ENCODE data around the gene CCDC124. TPM values are rescaled to one million over a fixed set of nuclear protein-coding genes. Genes with fewer than 3 reads are reported as not detected.

CCDC124 gene
- total RNA-seq, 6 experiments from 2014 or later: 86.3 to 115 (median 103) TPM

DNA sequence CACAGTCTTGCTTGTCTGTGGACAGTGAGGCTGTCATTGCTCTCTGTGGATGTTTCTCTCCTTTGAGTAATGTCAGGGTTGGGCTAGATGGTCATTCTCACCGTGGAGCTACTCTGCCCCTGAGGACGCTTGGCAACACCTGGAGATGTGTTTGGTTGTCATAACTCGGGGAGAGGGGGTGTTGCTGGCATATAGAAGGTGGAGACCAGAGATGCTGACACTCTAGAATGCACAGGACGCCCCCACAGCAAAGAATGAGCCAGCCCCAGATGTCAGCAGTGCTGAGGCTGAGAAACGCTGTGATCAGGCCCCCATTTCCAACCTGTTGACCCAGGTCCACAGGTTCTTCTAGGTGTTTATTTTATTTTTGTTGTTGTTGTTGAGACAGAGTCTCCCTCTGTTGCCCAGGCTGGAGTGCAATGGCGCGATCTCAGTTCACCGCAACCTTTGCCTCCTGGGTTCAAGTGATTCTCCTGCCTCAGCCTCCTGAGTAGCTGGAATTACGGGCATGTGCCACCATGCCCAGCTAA is 4.6 kb downstream of the CCDC124 start:
- no peak for DNase-seq
- no peaks in the 10 kb centered on the region for H3K36me3 Mint-ChIP-seq (ENCODE audit: low read depth)
- TF ChIP-seq, protein P1, sequence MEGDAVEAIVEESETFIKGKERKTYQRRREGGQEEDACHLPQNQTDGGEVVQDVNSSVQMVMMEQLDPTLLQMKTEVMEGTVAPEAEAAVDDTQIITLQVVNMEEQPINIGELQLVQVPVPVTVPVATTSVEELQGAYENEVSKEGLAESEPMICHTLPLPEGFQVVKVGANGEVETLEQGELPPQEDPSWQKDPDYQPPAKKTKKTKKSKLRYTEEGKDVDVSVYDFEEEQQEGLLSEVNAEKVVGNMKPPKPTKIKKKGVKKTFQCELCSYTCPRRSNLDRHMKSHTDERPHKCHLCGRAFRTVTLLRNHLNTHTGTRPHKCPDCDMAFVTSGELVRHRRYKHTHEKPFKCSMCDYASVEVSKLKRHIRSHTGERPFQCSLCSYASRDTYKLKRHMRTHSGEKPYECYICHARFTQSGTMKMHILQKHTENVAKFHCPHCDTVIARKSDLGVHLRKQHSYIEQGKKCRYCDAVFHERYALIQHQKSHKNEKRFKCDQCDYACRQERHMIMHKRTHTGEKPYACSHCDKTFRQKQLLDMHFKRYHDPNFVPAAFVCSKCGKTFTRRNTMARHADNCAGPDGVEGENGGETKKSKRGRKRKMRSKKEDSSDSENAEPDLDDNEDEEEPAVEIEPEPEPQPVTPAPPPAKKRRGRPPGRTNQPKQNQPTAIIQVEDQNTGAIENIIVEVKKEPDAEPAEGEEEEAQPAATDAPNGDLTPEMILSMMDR (IDR thresholded peaks at IDR 0.05): no peak
- peaks cover 9% of the 10 kb centered on the region for H3K4me1 Mint-ChIP-seq (ENCODE audit: low read depth)
- no peak overlapping the region for H3K27ac Mint-ChIP-seq
- no peaks in the 10 kb centered on the region for H3K9me3 Mint-ChIP-seq
- H3K27me3 Mint-ChIP-seq (ENCODE audit: insufficient read depth): no peaks in the 10 kb centered on the region; the same call in none of the 2 replicates
- no peak overlapping the region for H3K4me3 Mint-ChIP-seq

DNA sequence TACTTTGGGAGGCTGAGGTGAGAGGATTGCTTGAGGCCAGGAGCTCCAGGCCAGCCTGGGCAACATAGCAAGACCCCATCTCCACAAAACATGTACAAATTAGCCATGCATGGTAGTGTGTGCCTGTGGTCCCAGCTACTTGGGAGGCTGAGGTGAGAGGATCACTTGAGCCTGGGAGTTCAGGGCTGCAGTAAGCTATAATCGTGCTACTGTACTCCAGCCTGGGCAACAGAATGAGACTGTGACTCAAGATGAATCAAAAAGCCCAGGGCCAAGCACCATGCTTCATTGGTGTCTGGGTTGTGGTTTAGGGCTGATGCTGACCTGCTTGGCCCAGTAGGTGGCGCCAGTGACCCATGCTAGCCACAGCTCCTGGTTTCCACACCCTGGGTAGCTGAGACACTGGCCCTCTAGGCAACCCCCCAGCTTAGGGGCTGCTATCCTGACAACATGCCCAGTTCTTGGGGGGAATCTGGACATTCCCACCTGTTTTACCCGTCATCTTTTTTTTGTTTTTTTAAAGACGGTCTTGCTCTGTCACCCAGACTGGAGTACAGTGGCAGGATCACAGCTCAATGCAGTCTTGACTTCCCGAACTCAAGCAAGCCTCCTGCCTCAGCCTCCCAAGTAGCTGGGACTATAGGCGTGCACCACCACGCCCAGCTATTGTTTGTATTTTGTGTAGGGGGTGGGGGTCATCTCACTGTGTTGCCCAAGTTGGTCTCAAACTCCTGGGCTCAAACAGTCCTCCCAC is 5.5 kb downstream of the CCDC124 start:
- TF ChIP-seq, protein P1 (IDR thresholded peaks at IDR 0.05): peak; percentile 98
- H3K4me3 Mint-ChIP-seq: no peak overlapping the region
- H3K9me3 Mint-ChIP-seq: no peaks in the 10 kb centered on the region
- DNase-seq: peak; percentile 91
- peaks cover 8% of the 10 kb centered on the region for H3K4me1 Mint-ChIP-seq (ENCODE audit: low read depth)
- H3K27me3 Mint-ChIP-seq (ENCODE audit: insufficient read depth): no peaks in the 10 kb centered on the region; the same call in none of the 2 replicates
- peak overlapping the region; percentile 26; the same call in 1 of the 2 replicates for H3K27ac Mint-ChIP-seq
- H3K36me3 Mint-ChIP-seq (ENCODE audit: low read depth): no peaks in the 10 kb centered on the region

DNA sequence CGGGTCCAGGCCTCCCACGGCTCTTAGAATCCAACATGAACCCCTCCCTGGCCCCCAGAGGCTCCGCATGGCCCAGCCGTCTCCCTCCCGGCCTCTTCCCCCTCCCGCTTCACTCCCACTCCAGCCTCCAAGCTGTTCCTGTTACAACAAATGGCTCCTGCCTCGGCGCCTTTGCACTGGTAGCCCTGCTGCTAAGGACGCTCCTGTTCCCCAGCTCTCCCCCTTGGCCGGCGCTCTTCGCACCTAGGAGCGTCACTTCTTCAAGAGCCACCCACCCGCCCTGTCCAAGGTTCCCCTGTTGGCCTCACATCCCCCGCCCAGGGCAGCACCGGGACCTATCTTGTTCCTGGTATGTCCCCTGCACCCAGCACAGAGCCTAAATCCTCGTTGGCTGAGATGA is 9.4 kb downstream of the CCDC124 start:
- Mint-ChIP-seq H3K36me3 (ENCODE audit: low read depth) (peaks cover 5% of the 10 kb centered on the region; the same call in 1 of the 2 replicates), H3K9me3 (no peaks in the 10 kb centered on the region), H3K27me3 (ENCODE audit: insufficient read depth) (no peaks in the 10 kb centered on the region; the same call in none of the 2 replicates), H3K27ac (no peak overlapping the region), H3K4me1 (ENCODE audit: low read depth) (peaks cover 11% of the 10 kb centered on the region), H3K4me3 (no peak overlapping the region)
- DNase-seq: no peak
- TF ChIP-seq, protein P1 (IDR thresholded peaks at IDR 0.05): no peak

DNA sequence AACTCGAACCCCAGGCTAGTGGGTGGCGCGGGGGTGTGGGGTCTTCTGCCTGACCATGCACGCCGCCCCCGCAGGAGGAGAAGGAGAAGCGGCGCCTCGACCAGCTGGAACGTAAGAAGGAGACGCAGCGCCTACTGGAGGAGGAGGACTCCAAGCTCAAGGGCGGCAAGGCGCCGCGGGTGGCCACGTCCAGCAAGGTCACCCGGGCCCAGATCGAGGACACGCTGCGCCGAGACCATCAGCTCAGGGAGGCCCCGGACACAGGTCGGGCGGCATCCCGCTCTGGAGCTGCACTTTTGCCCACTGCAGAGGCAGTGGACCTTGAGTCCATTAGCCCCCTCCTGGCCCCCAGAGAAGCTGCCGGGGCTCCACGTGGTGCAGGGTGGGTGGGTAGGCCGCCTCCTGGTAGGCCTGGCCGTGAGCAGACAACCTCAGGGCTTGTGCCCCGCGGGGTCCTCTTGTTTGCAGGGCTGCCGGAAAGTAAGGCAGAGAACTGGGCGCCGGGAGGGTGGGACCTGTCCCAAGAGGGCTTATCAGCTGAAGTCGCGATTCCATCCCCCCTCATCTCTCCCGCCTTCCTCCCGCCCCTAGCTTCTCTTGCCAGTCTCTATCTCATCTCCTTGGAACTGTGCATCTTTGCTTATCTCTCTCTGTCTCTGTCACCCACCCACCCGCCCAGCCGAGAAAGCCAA is 9.9 kb downstream of the CCDC124 start:
- TF ChIP-seq, protein P1 (IDR thresholded peaks at IDR 0.05): no peak
- DNase-seq: no peak
- Mint-ChIP-seq H3K27ac (no peak overlapping the region), H3K36me3 (ENCODE audit: low read depth) (peaks cover 5% of the 10 kb centered on the region; the same call in 1 of the 2 replicates), H3K4me1 (ENCODE audit: low read depth) (peaks cover 14% of the 10 kb centered on the region), H3K9me3 (no peaks in the 10 kb centered on the region), H3K27me3 (ENCODE audit: insufficient read depth) (no peaks in the 10 kb centered on the region; the same call in none of the 2 replicates), H3K4me3 (no peak overlapping the region)

DNA sequence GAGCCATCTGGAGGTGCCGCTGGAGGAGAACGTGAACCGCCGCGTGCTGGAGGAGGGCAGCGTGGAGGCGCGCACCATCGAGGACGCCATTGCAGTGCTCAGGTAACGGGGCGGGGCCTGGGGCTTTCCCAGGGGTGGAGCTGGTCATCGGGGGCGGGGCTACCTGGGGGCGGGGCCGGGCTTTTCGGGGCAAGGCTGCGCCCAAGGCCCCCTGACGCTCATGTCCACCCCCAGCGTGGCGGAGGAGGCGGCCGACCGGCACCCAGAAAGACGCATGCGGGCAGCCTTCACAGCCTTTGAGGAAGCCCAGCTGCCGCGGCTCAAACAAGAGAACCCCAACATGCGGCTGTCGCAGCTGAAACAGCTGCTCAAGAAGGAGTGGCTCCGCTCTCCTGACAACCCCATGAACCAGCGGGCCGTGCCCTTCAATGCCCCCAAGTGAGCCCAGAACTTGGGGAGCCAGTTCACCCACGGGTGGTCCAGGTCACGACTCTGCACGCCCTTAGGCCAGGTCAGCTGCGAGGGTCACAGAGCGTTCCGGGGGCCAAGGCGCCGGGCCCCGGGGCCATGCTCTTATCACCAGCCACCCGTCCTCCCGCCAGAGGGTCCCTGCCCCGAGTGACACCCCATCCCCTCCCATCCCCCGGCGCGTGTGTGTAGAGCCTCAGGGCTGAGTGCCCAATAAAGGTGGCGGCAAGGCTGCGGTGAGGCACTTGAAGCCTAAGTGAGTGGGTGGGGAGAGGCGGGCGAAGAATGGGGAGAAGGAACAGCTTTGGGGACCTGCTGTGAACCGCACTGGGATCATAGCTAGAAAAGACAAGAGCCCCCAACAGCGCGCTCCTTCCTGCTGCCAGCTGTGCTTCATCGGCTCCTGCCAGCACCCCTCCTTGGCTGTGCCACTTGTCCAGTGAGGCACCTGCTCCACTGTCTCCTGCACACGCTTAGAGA is 10.7 kb downstream of the CCDC124 start:
- H3K36me3 Mint-ChIP-seq (ENCODE audit: low read depth): peaks cover 5% of the 10 kb centered on the region; the same call in 1 of the 2 replicates

More for the DNA sequence above, 10.7 kb downstream of the CCDC124 start:
- Mint-ChIP-seq H3K9me3 (no peaks in the 10 kb centered on the region), H3K27me3 (ENCODE audit: insufficient read depth) (no peaks in the 10 kb centered on the region; the same call in none of the 2 replicates), H3K4me3 (no peak overlapping the region), H3K4me1 (ENCODE audit: low read depth) (peaks cover 14% of the 10 kb centered on the region), H3K27ac (peak overlapping the region; percentile 74)
- no peak for DNase-seq
- TF ChIP-seq, protein P1 (IDR thresholded peaks at IDR 0.05): no peak
